ENCODE data around the gene BCOR.

DNA sequence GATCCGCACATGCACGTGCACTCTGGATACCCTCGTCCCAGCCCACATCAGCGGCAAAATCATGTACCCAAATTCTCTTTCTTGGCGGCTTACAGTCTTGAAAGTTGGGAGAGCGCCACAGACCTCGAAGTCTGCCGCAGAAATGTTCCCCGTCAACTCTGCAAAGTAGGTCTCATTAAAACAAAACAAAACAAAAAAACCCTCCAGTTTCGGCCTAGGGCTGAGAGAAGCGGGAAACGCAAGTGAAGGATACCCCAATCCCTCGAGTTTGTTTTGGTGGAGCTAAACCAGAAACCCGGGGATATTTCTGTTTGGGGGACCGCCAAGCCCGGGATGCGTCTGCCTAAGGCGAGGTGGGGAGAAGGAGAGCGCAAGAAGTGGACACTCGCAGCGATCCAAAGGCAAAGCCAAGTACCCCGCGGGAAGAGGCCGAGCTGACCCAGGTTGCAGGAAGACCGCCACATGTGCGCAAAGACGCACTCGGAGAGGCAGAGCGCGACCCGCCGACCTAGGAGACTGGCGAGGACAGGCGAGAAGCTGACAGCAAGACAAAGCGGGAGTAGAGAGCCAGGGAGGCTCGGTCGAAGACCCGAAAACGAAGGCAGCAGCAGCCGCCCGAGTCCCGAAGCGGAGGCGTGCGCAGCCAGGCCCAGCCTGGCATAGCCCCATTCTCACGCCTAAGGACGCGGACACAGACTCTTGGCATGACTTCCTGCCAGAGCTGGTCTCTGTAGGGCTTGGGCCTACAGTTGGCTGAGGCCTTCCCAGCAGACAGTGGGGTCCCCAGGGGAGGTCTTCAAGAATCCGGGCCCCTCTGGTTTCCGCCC lies 49.6 kb upstream of the BCOR start:
- TF ChIP-seq, protein P1, sequence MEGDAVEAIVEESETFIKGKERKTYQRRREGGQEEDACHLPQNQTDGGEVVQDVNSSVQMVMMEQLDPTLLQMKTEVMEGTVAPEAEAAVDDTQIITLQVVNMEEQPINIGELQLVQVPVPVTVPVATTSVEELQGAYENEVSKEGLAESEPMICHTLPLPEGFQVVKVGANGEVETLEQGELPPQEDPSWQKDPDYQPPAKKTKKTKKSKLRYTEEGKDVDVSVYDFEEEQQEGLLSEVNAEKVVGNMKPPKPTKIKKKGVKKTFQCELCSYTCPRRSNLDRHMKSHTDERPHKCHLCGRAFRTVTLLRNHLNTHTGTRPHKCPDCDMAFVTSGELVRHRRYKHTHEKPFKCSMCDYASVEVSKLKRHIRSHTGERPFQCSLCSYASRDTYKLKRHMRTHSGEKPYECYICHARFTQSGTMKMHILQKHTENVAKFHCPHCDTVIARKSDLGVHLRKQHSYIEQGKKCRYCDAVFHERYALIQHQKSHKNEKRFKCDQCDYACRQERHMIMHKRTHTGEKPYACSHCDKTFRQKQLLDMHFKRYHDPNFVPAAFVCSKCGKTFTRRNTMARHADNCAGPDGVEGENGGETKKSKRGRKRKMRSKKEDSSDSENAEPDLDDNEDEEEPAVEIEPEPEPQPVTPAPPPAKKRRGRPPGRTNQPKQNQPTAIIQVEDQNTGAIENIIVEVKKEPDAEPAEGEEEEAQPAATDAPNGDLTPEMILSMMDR (IDR thresholded peaks at IDR 0.05) = no peak
- TF ChIP-seq POLR2A (IDR thresholded peaks at IDR 0.05) = no peak
